Peyer's patch (tissue), 4 donors: ENCODE data around the gene TPSD1.
"Not testable (repeated sequence)": the region's sequence is repeated elsewhere in the genome, so short reads cannot be mapped to it uniquely, and the experiment has no call there.

Source experiments
- POLR2A ChIP-seq, 2 donors: fragments of 450-650 bp; IDR thresholded peaks; one replicate each; pipeline ENCODE4 v1.5.1; 2017; ENCODE audit warnings: antibody characterized with exemption in 2 of 2, mild to moderate bottlenecking in 2 of 2, moderate library complexity in 2 of 2
- TF ChIP-seq, protein P1 (sequence below), 6 experiments: fragments of 450-650 bp in 4 of 6; fragments of 200-600 bp in 2 of 6; sonication (generic) in 1 of 6; IDR thresholded peaks; one replicate each; pipeline ENCODE4 v1.5.1; 2017 to 2019; ENCODE audit warnings: antibody characterized with exemption in 6 of 6, mild to moderate bottlenecking in 3 of 6, moderate library complexity in 1 of 6

DNA sequence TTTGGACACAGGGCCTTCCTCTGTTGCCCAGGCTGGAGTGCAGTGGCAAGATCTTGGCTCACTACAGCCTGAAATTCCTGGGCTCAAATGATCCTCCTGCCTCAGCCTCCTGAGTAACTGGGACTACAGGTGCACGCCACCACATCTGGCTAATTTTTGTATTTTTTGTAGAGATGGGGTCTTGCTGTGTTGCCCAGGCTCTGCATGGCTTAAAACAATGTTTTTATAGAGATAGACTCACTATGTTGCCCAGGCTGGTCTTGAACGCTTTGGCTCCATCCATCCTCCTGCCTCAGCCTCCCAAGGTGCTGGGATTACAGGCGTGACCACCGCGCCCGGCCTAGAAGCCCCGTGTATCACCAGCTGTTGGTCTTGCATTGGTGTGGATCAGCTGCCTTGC, 13.5 kb downstream of the TPSD1 start:
- TF ChIP-seq POLR2A (IDR thresholded peaks at IDR 0.05), result not testable (repeated sequence)
- TF ChIP-seq, protein P1, sequence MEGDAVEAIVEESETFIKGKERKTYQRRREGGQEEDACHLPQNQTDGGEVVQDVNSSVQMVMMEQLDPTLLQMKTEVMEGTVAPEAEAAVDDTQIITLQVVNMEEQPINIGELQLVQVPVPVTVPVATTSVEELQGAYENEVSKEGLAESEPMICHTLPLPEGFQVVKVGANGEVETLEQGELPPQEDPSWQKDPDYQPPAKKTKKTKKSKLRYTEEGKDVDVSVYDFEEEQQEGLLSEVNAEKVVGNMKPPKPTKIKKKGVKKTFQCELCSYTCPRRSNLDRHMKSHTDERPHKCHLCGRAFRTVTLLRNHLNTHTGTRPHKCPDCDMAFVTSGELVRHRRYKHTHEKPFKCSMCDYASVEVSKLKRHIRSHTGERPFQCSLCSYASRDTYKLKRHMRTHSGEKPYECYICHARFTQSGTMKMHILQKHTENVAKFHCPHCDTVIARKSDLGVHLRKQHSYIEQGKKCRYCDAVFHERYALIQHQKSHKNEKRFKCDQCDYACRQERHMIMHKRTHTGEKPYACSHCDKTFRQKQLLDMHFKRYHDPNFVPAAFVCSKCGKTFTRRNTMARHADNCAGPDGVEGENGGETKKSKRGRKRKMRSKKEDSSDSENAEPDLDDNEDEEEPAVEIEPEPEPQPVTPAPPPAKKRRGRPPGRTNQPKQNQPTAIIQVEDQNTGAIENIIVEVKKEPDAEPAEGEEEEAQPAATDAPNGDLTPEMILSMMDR (IDR thresholded peaks at IDR 0.05), result not testable (repeated sequence)
